Measurements from ENCODE around the gene MPP1. TPM values are rescaled to one million over a fixed set of nuclear protein-coding genes. Genes with fewer than 3 reads are reported as not detected.
A peak's percentile ranks its signal among the peaks of the same experiment; 100 is the strongest.

Gene MPP1
- total RNA-seq, 1 donor from 2014 or later = 45.3 TPM

DNA sequence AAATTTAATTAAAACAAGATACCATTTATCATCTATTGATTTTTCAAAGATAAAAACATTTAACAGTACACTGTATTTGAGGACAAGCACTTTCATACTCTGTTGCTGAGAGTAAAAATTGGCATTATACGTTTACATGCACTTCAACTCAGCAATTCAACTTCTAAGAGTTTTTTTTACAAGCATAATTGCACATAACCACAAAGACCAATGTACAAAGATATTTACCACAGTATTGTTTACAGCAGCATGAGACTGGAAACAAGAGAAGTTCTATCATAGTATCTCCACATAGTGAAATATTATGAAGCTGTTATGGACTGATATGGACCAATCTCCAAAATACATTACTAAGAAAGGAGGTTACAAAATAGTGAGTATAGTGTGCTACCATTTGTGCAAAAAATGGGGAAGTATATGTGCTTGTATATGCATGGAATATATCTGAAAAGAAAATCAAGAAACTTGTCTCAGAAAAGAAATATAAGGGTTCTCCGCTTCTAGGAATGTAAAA is 65.3 kb downstream of the MPP1 start:
- no peak overlapping the region for H3K27ac ChIP-seq
- intact Hi-C loops (cut with DNase I) = no loop called here
- ATAC-seq (no peak), DNase-seq (no peak)
- TF ChIP-seq, protein P1, sequence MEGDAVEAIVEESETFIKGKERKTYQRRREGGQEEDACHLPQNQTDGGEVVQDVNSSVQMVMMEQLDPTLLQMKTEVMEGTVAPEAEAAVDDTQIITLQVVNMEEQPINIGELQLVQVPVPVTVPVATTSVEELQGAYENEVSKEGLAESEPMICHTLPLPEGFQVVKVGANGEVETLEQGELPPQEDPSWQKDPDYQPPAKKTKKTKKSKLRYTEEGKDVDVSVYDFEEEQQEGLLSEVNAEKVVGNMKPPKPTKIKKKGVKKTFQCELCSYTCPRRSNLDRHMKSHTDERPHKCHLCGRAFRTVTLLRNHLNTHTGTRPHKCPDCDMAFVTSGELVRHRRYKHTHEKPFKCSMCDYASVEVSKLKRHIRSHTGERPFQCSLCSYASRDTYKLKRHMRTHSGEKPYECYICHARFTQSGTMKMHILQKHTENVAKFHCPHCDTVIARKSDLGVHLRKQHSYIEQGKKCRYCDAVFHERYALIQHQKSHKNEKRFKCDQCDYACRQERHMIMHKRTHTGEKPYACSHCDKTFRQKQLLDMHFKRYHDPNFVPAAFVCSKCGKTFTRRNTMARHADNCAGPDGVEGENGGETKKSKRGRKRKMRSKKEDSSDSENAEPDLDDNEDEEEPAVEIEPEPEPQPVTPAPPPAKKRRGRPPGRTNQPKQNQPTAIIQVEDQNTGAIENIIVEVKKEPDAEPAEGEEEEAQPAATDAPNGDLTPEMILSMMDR (IDR thresholded peaks at IDR 0.05) = no peak
- peaks cover 26% of the 10 kb centered on the region for H3K4me1 ChIP-seq
- H3K36me3 ChIP-seq = no peaks in the 10 kb centered on the region
- no peaks in the 10 kb centered on the region for H3K9me3 ChIP-seq
- no peak overlapping the region for H3K4me3 ChIP-seq
- no peaks in the 10 kb centered on the region for H3K27me3 ChIP-seq

DNA sequence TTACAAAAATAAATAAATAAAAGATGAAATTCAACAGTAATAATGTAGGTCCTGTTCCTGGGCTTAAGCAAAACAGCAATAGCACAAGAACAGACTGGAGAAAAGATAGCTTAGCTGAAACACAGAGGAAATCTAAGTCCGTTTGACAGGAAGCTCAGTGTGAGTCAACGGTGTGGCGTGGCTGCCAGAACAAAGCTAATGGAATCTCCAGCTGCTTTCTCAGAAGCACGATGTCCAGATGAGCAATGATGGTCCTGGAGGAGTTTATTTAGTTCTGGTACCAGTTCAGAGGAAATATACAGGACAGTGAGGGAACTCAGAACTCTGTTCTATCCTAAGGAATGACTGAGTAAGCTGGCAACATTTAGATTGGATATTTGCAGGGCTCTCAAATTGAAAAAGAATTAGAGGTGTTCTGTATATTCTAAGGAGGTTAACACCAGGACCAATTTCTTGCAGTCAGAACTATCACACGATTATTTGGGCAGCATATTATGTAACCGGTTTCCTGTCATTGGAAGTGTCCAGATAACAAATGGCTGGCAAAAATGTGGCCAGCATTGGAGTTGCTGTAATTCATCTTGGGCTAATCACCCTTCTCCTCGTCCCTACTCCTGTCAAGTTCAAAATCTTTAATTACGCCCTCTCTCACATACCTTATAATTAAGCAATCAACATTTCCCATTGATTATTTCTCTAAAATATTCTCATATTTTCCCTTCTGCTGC is 67.1 kb downstream of the MPP1 start:
- Histone ChIP-seq H3K4me1 (peaks cover 44% of the 10 kb centered on the region), H3K4me3 (no peak overlapping the region), H3K27me3 (no peaks in the 10 kb centered on the region), H3K9me3 (no peaks in the 10 kb centered on the region), H3K27ac (peak overlapping the region; percentile 82), H3K36me3 (no peaks in the 10 kb centered on the region)
- ATAC-seq (peak; percentile 41), DNase-seq (no peak)
- intact Hi-C loops (cut with DNase I) = no loop called here
- TF ChIP-seq, protein P1 (IDR thresholded peaks at IDR 0.05) = no peak

DNA sequence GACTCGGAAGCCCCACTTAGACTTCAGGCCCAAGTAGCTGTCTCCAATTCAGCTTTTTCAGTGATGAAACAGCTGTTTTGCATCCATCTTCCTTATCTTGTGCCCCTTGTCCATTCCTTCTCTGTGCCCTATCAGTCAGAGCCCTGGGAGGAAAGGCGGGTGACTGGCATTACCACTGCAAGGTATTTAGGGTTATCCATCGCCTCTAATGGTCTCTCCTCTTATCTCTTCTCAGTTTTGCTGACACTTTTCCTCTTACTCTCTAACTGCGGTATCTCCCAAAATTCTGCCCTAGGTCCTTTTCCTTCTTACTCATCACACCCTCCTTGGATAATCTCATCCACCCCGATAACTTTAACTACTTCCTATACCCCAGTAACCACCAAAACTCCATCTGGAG is 68.1 kb downstream of the MPP1 start:
- Histone ChIP-seq H3K27me3 (no peaks in the 10 kb centered on the region), H3K27ac (peak overlapping the region; percentile 82), H3K4me3 (no peak overlapping the region), H3K36me3 (no peaks in the 10 kb centered on the region), H3K4me1 (peaks cover 52% of the 10 kb centered on the region), H3K9me3 (no peaks in the 10 kb centered on the region)
- ATAC-seq = no peak
- intact Hi-C loops (cut with DNase I) = no loop called here
- DNase-seq = no peak
- TF ChIP-seq, protein P1 (IDR thresholded peaks at IDR 0.05) = no peak

DNA sequence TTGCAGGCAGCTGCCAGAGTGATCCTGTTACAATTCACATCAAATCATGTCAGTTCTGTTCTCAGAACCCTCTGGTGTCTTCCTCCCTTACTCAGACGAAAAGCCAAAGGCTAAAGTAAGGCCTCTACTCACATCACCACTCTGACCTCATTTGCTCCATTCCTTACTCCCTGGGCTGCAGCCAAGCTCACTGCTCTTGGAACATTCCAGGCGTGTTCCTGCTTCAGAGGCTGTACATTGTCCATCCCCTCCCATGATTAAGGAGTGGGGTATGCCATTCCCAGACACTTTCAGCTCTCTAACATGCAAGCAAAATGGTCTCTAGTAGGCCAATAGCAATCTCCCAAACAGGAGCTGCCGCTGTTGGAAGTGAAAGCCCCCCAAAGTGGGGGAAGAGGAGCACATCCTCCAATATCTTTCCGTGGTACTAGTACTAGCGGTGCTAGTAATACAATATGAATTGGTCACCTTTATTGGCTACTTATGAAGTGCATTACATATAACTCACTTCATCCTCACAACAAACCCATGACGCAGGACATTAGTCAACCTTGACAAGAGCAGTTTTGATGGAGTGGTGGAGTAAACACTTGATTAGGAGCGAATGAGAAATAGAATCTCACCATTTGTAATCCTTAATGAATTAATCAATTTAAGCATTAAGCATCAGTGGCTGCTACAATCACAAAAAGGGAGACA is 69.4 kb downstream of the MPP1 start:
- ATAC-seq (peak; percentile 78), DNase-seq (peak; percentile 62)
- intact Hi-C loops (cut with DNase I) = no loop called here
- Histone ChIP-seq H3K4me3 (no peak overlapping the region), H3K4me1 (peaks cover 65% of the 10 kb centered on the region), H3K36me3 (no peaks in the 10 kb centered on the region), H3K27ac (peak overlapping the region; percentile 82), H3K9me3 (no peaks in the 10 kb centered on the region), H3K27me3 (no peaks in the 10 kb centered on the region)
- TF ChIP-seq, protein P1 (IDR thresholded peaks at IDR 0.05) = no peak

DNA sequence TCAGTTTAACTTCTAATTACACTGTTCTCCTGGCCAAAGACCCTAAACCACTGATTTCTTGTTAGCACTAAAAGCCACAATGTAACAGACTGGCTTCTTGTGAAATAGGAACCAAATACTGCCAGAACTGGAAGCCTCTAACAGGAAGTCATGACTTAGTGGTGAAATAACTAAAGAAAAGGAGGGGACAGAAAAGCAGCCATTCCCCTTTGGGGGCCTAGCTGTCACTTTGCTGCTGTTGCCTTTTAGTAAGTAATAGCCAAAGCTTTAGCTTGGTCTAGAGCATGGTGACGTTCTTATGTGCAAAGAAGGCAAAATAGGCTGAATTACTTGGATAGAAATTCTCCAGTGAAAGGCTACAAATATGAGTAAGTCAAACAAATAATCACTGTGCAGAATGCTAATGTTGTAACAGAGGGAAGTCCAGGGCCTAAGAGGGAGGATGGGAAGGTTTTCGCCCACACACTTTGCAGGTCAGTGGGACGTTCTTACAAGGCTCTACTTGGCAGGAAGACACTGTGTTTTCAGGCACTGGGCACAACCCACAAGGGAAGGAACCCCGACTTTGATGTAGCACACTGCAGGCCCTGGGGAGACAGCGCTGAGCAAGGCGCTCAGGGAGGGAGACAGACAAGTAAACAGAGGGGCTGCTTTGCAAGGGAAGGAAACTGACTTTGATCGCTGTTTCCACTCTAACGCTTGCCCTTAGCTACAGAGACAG is 71.1 kb downstream of the MPP1 start:
- DNase-seq = peak; percentile 66
- ATAC-seq = peak; percentile 82
- intact Hi-C loops (cut with DNase I) = no loop called here
- TF ChIP-seq, protein P1 (IDR thresholded peaks at IDR 0.05) = no peak
- H3K27ac ChIP-seq = peak overlapping the region; percentile 82
- no peaks in the 10 kb centered on the region for H3K9me3 ChIP-seq
- peaks cover 77% of the 10 kb centered on the region for H3K4me1 ChIP-seq
- no peaks in the 10 kb centered on the region for H3K27me3 ChIP-seq
- H3K4me3 ChIP-seq = no peak overlapping the region
- no peaks in the 10 kb centered on the region for H3K36me3 ChIP-seq
